WI38 (cell line): ENCODE results near the gene MLF2.

Source experiments
- H3K4me3 ChIP-seq: 2 replicates; pipeline ENCODE4 v1.5.1; 2011; ENCODE audit warnings: low read depth, mild to moderate bottlenecking, control low read depth, low read length
- CTCF ChIP-seq: IDR thresholded peaks from 2 replicates; pipeline ENCODE4 v1.5.1; 2012; ENCODE audit warnings: low read depth, mild to moderate bottlenecking, control low read depth, low read length

Gene MLF2

GRCh38 chr12:6768437-6768914, 15.5 kb upstream of the MLF2 start:
- no peak for TF ChIP-seq CTCF
- H3K4me3 ChIP-seq: peak overlapping the region; percentile 94

DNA sequence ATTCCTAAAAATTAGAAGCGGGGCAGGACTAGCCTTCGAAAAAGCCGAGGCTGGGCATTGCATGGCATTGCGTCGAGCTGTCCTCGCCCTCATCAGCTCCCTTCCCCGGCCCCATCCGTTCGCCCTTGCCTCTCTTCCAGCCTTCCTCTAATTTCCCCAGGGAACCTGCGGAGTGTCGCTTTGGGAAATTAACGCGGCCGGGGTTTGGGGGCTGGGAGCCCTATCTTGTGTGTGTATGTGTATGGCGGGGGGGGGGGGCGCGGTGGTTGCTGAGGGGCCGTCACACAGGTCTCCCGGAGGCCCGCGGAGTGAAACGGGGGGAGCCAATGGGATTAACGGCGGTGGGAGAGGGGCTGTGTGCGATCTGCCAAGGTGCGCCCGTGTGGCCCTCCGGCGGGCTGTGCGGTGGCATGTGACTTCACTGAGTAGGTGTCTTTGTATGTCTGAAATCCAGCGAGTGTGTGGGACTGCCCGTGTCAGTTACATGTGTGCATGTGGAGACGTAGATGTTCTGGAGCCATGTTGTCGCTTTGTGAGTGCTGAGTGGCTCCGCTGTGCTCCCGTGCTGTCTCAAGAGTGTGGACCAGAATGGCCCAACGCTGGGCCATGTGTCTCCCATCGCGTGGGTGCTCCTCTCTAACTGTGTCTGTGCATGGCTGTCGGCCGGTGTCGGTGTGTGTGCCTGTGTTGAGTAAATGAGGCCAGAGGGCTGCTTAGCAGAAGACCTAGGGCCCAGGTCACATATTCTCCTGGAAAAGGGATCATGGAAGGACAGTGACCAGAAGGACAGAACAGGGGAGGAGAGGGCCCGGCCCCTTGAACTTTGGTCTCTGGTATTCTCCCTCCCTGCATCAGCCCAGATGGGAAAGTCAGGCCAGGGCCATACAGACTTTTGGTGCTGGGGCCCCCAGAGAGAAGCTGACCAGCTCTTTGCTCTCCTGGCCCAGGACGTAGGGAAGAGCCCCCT, 14.7 kb upstream of the MLF2 start:
- peak overlapping the region; percentile 94 for H3K4me3 ChIP-seq
- TF ChIP-seq CTCF: no peak

- peak; percentile 44 for TF ChIP-seq CTCF
- H3K4me3 ChIP-seq: peak overlapping the region; percentile 94
Measured at GRCh38 chr12:6766651-6767349, 13.9 kb upstream of the MLF2 start.

GRCh38 chr12:6765634-6766581, 13.0 kb upstream of the MLF2 start, which contains the start of gene PTMS:
Gene PTMS, plus strand, starts transcription at chr12:6766363. Its CDS starts 343 bp downstream, at chr12:6766706.
- TF ChIP-seq CTCF: no peak
- H3K4me3 ChIP-seq: peak within 1 kb of the TSS; percentile 94

DNA sequence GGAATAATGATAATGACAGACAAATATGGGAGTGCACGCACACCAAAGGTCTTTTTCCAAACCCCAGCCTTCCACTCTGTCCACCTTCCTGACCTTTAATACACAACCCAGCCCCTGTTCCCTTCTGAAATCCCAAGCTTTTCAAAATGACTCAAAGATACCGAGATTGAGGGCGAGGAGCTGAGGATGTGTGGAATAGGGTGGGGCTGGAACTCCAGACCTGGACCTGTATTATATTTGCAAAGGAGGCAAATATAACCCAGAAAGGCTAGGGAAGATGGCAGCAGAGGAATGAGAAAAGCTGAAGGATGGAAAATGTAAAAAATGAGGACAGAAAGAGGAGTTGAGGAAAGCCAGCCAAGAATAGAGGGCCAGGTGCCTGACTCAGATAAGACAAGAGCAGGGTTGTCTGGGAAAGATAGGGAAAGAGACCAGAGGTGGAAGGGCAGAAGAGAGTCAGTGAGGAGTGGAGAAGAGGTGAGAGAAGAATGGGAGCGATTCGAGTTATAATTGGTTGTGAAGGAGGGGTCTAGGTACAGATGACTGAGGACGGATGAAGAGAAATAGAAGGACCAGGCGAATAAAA, 12.2 kb upstream of the MLF2 start:
- TF ChIP-seq CTCF: no peak
- H3K4me3 ChIP-seq: peak overlapping the region; percentile 94

- TF ChIP-seq CTCF: no peak
- H3K4me3 ChIP-seq: peak overlapping the region; percentile 51
Measured at GRCh38 chr12:6764011-6764828, 11.3 kb upstream of the MLF2 start.
